NB4 (cell line): ENCODE results near the gene RIBC2.
"Not testable (repeated sequence)": the region's sequence is repeated elsewhere in the genome, so short reads cannot be mapped to it uniquely, and the experiment has no call there.

Experiments
- DNase-seq: peaks from one replicate; pipeline ENCODE4 v3.0.0; 2010; ENCODE audit warnings: low read depth
- H3K4me3 ChIP-seq: one replicate; pipeline ENCODE4 v1.5.1; 2011; ENCODE audit warnings: mild to moderate bottlenecking, low read depth, low read length, moderate library complexity
- MYC ChIP-seq: IDR thresholded peaks from 2 replicates; pipeline ENCODE4 v1.6.1; 2011; ENCODE audit warnings: low read depth, low read length
- POLR2A ChIP-seq: IDR thresholded peaks from 2 replicates; pipeline ENCODE4 v1.6.1; 2011; ENCODE audit warnings: mild to moderate bottlenecking; ENCODE audit not compliant: insufficient read length; ENCODE audit errors: extremely low read depth
- TF ChIP-seq, protein P1 (sequence below): IDR thresholded peaks from one replicate; pipeline ENCODE4 v1.5.1; 2012; ENCODE audit warnings: low read depth, low read length
- TF ChIP-seq, protein P2 (sequence below): IDR thresholded peaks from 2 replicates; pipeline ENCODE4 v1.6.1; 2011; ENCODE audit warnings: low read depth, low read length

RIBC2 gene

DNA sequence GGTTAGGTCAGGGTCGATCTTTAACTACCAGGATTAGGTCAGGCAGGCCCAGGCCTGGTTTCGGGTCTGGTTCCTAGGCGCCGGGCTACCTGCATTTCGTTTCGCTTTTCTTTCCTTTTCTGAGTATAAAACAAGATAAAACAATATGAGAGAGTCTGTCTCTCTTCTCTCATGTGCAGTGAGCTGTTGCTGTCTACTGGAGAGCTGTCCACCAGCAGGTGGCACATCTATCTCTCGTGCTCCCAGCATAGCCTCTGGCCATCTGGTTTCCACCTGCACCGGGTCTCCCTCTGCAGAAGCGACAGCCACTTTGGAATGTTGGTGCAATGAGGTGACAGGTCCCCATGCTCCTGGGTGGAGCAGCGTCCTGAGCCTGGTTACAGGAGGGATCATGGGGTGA is 27.6 kb downstream of the RIBC2 start:
- no peak overlapping the region for H3K4me3 ChIP-seq
- peak; percentile 63 for DNase-seq
- TF ChIP-seq, protein P1, sequence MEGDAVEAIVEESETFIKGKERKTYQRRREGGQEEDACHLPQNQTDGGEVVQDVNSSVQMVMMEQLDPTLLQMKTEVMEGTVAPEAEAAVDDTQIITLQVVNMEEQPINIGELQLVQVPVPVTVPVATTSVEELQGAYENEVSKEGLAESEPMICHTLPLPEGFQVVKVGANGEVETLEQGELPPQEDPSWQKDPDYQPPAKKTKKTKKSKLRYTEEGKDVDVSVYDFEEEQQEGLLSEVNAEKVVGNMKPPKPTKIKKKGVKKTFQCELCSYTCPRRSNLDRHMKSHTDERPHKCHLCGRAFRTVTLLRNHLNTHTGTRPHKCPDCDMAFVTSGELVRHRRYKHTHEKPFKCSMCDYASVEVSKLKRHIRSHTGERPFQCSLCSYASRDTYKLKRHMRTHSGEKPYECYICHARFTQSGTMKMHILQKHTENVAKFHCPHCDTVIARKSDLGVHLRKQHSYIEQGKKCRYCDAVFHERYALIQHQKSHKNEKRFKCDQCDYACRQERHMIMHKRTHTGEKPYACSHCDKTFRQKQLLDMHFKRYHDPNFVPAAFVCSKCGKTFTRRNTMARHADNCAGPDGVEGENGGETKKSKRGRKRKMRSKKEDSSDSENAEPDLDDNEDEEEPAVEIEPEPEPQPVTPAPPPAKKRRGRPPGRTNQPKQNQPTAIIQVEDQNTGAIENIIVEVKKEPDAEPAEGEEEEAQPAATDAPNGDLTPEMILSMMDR: peak; percentile 67
- TF ChIP-seq MYC: peak; percentile 26; the same call in 1 of the 2 replicates
- TF ChIP-seq, protein P2, sequence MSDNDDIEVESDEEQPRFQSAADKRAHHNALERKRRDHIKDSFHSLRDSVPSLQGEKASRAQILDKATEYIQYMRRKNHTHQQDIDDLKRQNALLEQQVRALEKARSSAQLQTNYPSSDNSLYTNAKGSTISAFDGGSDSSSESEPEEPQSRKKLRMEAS: peak; percentile 76
- no peak for TF ChIP-seq POLR2A

DNA sequence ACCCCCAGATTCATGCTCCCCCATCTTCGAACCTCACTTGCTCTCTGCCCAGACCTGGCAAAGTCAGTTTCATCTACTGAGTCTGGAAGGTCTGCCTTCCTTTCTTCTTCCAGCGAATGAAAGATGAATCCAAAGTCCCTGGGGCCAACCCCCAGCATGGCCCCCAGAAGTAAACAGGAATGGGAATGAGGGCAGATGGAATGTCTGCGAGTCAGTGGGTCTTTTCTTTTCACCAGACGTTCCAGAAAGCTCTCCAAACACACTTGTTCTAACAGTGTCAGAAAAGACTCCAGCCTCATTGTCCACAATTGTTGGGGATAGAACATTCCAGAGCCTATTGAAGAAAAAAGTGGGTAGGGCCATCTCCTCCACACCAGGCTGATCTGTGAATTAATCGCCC is 28.6 kb downstream of the RIBC2 start:
- H3K4me3 ChIP-seq: no peak overlapping the region
- TF ChIP-seq MYC (no peak), POLR2A (no peak)
- TF ChIP-seq, protein P1: no peak
- TF ChIP-seq, protein P2: no peak

DNA sequence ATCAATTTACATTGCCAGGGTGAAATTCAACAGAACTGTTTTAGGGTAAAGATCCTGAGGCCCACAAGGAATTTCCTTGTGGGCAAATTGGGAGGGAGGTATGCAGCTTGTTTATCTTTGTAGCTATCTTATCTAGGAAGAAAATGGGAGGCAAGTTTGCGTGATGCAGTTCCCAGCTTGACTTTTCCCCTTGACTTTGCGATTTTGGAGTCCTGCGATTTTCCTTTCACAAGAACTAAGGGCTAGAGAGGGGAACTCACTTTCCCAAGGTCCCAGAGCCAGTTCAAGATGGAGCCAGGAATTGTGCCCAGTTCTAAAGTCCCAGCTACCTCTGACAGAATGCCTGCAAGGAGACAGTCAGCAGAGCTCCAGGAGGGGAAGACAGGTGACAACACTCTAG is 30.7 kb downstream of the RIBC2 start:
- TF ChIP-seq, protein P2: no peak
- TF ChIP-seq POLR2A: no peak
- TF ChIP-seq MYC: no peak
- TF ChIP-seq, protein P1: no peak
- no peak overlapping the region for H3K4me3 ChIP-seq
- no peak for DNase-seq

More for the DNA sequence above, 28.6 kb downstream of the RIBC2 start:
- DNase-seq: no peak

DNA sequence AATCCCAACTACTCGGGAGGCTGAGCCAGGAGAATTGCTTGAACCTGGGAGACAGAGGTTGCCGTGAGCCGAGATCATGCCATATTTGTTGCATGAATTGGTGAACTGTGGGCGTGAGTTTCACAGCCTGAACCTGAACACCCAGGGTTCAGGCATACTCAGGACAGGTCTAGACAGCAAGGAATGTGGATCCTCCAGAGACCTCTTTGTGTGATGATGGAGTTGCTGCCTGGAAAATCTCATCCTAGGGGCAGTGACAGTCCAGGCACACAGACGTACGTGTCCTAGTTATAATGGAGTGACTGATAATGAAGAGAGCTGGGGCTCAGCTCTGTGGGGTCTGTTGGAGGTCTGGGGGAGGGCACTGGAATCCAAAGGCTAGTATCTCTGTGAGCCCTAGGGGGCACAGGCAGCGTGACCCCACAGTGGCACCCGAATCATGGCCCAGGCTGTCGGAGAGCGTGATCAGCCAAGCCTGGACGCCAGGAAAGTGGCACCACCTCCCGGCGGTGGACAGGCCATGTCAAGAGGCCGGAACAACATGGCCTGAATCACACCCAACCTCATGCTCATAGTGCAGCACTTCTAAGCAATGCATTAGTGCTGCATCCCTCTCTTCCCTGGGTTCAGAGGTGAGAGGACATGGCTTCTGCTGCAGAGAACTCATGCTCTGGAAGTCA is 31.7 kb downstream of the RIBC2 start:
- DNase-seq: no peak
- TF ChIP-seq, protein P2: no peak
- TF ChIP-seq POLR2A (no peak), MYC (no peak)
- TF ChIP-seq, protein P1: no peak
- H3K4me3 ChIP-seq: no peak overlapping the region

DNA sequence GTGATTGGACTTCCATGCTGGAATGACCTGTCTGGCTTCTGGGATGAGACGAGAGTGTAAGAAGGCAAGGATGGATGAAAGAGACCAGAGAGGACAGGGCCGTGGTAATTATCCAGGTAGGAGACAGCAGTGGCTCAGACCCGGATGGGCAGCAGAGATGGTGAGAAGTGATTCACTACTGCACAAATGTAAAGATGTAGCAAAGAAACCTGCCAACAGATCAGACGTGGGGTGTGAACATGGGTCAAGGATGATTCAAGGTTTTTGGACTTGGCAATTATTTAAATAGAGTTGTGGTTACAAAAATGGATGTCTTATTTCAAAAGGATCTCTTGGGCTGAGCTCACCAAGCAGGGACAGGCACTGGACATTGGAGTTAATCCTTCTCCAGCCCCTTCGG is 32.7 kb downstream of the RIBC2 start:
- H3K4me3 ChIP-seq: no peak overlapping the region
- TF ChIP-seq MYC: no peak
- DNase-seq: no peak

DNA sequence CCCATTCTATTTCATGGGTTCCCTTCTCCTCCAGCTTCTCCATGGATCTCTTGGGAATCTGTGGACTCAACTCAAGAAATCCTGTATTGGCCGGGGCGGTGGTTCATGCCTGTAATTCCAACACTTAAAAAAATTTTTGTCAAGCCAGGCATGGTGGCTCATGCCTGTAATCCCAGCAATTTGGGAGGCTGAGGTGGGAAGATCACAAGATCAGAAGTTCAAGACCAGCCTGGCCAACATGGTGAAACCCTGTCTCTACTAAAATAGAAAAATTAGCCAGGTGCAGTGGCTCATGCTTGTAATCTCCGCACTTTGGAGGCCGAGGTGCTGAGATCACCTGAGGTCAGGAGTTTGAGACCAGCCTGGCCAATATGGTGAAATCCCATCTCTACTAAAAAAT is 34.1 kb downstream of the RIBC2 start:
- not testable (repeated sequence) for DNase-seq, H3K4me3 ChIP-seq

DNA sequence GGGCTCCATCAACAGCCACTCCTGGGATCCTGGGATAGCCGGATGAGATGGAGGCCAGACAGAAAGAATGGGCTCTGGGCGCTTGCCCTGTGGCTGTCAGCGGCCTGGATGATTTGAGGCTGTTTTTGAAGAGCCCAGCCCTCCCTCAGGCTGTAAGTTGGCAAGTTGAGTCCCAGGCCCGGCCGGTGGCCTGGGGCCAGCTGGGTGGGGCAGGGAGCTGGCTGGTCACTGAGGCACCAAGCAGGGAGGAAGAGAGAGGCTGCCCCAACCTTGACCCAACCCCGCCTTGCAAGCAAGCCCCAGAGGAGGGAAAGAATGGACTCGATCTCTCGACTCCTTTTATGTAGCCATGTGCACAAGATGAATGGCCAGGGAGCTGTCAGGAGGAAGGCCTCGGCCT is 34.9 kb downstream of the RIBC2 start:
- DNase-seq: no peak
- TF ChIP-seq MYC: no peak
- TF ChIP-seq, protein P2: no peak
- TF ChIP-seq POLR2A: no peak
- TF ChIP-seq, protein P1: no peak
- no peak overlapping the region for H3K4me3 ChIP-seq

DNA sequence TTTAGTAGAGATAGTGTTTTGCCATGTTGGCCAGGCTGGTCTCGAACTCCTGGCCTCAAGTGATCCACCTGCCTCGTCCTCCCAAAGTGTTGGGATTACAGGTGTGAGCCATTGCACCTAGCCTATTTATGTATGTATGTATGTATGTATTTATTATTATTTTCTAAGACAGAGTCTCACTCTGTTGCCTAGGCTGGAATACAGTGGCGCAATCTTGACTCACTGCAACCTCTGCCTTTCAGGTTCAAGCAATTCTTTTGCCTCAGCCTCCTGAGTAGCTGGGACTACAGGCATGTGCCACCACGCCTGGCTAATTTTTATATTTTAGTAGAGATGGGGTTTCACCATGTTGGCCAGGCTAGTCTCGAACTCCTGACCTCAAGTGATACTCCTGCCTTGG is 35.9 kb downstream of the RIBC2 start:
- not testable (repeated sequence) for DNase-seq

More for the DNA sequence above, 35.9 kb downstream of the RIBC2 start:
- H3K4me3 ChIP-seq: not testable (repeated sequence)
